Measurements from ENCODE around the gene COPS8. TPM values are rescaled to one million over a fixed set of nuclear protein-coding genes. Genes with fewer than 3 reads are reported as not detected.

COPS8 gene
- total RNA-seq, 2 experiments from 2014 or later: 75.9 to 79.1 TPM

DNA sequence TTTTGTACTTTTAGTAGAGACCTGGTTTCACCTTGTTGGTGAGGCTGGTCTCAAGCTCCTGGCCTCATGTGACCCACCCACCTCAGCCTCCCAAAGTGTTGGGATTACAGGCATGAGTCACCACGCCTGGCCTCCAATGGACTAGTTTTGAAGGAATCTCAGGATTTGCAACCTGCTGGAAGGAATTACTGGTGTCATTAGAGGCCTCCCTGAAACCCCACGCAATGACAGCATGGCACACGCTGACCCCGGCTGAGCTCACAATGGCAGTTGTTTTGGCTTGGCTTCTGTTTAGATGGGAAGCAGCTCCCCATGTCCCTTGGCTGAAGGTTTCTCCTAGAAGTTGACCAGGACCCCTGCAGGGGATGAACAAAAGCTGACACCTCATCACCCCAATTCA lies 23.1 kb upstream of the COPS8 start:
- ChIA-PET CTCF (no interaction called here), POLR2A (no interaction called here)

- POLR2A ChIA-PET: no interaction called here
- CTCF ChIA-PET: no interaction called here
Observed at GRCh38 chr2:237064203-237065070, 21.3 kb upstream of the COPS8 start.

DNA sequence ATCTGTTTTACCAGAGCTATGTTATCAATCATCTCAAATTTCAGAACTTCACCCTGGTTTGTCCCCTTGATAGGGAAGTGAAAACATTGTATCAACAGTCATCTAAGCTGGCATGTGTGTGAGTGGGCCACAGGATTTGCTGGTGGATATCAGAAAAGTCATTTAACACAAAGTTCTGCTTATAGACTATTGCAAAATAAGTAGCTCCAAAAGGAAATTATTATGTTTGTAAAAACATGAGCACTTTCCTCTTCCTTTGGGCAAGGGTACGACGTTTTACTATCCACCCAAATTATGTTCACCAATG lies 20.7 kb upstream of the COPS8 start:
- POLR2A ChIA-PET: no interaction called here
- CTCF ChIA-PET: no interaction called here

DNA sequence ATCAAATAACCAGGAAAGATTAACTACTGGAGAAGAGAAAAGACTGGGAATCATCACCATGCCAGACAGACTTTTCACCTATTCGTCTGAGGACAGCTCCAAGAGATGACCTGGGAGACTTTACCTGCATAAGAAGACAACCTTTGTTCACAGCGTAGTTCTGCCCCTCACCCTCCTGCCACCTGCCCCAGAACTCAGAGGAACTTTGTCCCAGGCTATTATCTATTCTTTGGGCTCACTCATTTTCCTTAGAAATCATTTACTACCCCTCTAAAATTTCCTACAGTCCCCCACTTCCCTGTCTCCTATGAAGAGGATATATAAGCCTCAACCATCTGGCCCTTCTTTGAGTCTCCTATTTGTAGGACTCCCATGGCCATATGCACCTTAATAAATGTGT lies 19.3 kb upstream of the COPS8 start:
- CTCF ChIA-PET: no interaction called here
- POLR2A ChIA-PET: no interaction called here

- ChIA-PET CTCF (no interaction called here), POLR2A (no interaction called here)
Observed at GRCh38 chr2:237068005-237068576, 17.6 kb upstream of the COPS8 start.

DNA sequence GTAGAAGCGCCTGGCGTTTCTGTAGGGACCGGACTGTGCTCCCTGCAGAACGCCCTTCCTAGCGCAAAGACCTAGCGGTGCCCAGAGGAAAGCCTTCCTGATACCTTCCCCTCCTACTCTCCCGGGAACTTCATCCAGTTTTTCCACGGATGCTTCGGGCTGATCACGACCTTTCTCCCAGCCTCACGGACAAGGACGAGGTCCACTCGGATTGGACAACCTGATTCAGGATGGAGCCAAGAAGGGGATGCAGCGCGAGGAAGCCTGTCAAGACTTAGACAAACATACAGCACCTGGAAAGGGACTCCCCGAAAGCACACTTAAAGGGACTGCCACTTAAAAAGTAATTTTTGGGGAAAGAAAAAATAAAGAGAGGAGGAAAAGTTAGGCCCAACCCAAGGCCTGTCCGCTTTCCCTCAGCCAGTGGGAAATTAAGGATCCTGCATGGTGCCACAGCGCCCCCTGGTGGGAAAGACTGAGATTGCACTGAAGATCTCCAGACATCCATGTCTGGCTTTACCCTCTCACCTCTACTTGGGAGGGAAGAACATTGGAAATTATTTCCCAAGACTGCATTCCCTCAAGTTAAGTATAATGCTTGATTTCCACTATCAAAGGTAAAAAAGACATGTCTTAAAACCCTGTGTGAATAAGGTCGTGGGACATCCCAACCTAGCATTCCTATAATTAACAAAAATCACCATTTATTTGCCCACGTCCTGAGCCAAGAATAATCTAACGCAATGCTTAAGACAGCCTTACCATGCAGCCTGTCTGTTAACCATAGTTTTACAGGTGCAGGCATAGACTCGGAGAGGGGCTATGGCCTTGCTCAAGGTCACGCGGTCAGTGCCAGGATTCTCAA lies 13.4 kb upstream of the COPS8 start:
- POLR2A ChIA-PET: no interaction called here
- CTCF ChIA-PET: interaction anchor here (2.5 kb wide), 1 partner anchor 13 kb away, joined by 7 read pairs; the partner anchor contains the start of gene COPS8

DNA sequence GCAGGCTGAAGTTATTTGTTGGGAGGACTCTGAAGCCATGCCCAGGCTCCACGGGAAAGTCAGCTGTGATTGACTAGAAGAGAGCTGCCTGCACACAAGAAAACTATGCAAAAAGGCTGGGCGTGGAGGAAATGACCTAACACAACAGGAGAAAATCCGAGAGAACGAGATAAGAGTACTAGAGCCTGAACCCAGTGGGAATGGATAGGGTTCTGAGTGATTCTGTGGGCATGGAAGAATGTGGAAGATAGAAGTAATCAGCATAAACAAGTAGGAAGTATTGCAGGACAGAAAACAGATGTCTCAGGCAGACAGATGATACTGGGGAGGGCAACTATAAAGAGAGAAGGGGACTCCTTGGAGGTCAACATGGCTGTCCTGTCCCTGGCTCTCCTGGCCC lies 12.1 kb upstream of the COPS8 start:
- ChIA-PET POLR2A (no interaction called here), CTCF (interaction anchor here (2.5 kb wide), 1 partner anchor 12 kb away, joined by 7 read pairs; the partner anchor contains the start of gene COPS8)

DNA sequence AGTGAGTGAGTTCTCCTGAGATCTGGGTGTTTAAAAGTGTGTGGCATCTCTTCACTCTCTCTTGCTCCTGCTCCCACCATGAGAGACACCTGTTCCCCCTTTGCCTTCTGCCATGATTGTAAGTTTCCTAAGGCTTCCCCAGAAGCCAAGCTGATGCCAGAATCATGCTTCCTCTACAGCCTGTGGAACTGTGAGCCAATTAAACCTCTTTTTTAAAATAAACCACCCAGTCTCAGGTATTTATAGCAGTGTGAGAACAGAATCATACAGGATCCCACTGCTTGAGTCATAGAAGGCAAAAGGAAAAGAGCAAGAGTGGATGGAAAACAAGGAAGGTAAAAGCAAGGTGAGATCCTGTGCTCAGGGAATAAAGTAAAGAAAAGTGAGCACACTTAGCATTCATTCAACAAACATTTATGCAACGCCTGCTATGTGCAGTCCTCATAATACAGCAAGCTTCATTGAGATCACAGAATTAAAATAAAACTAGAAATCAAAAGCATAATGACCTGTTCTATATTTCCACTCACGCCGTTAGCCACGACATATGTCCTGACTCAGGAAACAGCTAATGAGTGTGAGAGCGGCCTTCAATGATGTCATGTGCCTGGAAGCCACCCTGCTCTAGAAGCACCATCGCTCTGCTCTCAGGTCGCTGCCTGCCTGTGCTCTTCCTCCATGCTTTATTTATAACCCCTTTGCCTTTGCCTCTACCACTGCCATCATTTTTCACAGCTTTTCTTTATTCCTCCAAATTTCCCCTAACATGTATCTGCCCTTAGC lies 11.3 kb upstream of the COPS8 start:
- CTCF ChIA-PET: interaction anchor here (1.0 to 2.5 kb wide), 2 partner anchors 11 to 732 kb away, joined by 3 to 7 read pairs; partner anchors contain the start of gene COPS8

DNA sequence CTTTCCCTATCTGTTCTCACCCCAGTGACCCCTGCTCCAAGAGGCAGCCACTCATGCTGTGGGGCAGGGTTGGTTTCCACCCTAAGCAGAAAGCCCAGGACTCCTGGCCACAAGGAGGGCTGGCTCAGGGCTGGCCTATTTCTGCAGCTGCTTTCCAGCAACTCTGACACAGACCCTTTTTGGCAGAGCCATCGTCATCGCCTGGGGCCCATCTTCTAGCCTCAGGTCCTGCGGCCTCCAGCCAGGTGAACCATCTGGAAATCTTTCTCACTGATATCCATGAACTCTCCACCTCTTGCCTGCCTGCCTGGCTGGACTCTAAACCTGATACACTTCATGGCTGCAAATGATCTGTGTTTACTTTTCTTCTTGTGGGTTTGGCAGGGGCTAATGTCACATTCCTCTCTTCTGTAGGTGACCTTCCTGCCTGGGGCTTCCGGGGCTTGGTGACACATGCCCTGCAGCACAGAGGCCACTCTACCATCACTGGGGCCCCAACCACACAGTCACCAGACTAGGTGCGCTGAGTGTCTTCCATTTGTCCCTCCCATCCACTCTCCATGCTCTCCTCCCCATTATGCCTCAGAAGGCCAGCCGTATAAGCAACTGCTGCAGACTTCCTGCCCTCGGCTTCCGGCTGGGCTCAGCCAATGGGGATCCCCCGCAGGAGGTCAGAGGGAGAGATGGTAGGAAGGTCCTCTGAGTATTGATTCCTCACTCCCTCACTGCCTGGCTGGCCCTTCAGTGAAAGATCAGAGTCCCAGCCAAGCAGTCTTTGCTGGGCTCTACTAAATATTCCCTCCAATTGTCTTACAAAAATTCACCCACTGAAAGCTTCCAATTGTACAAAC lies 9.7 kb upstream of the COPS8 start:
- ChIA-PET CTCF (no interaction called here), POLR2A (no interaction called here)

More for the DNA sequence above, 11.3 kb upstream of the COPS8 start:
- POLR2A ChIA-PET: no interaction called here

DNA sequence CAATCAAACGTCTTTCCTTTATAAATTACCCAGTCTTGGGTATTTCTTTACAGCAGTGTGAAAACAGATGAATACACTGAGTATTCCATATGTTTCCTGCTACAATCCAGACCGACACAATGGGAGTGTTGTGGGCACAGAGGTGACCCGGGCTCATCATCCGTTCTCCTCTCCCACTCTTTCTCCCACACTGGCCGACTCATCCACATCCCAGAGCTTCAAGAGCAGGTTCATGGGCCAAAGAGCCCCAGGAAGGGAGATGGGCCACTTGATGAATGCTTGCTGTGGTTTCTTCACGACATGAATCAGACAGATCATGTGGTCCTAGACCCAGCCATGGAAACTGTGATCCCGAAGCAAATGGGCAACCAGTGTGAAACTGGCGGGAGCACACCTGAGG lies 4.1 kb upstream of the COPS8 start:
- CTCF ChIA-PET: no interaction called here

DNA sequence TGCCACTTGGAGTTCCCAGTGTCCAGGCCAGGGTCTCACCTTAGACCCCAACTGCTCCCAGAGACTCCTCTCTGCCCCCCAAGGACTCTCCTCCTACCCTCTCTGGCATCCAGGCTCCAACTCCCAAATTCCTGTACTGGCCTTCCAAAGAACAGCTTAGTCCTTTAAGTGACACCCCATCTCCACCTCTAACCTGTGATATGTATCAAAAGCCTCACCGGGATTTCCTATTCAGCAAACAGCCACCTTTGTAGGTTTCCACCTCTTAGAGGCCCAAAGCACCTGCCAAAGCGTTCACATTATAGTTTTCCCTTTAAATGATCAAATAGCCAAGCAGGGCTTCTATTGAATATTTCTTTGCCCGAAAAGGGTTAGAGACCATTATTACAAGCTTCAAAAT lies 2.7 kb upstream of the COPS8 start:
- CTCF ChIA-PET: no interaction called here

More for the DNA sequence above, 4.1 kb upstream of the COPS8 start:
- POLR2A ChIA-PET: no interaction called here

GRCh38 chr2:237084444-237084843 lies 1.2 kb upstream of the COPS8 start:
- CTCF ChIA-PET: interaction anchor here (1.9 kb wide), 1 partner anchor 11 kb away, joined by 7 read pairs; no protein-coding TSS in a partner anchor
- POLR2A ChIA-PET: interaction anchor here (0.6 kb wide), 1 partner anchor 9 kb away, joined by 3 read pairs; no protein-coding TSS in a partner anchor

More for the DNA sequence above, 2.7 kb upstream of the COPS8 start:
- POLR2A ChIA-PET: no interaction called here

DNA sequence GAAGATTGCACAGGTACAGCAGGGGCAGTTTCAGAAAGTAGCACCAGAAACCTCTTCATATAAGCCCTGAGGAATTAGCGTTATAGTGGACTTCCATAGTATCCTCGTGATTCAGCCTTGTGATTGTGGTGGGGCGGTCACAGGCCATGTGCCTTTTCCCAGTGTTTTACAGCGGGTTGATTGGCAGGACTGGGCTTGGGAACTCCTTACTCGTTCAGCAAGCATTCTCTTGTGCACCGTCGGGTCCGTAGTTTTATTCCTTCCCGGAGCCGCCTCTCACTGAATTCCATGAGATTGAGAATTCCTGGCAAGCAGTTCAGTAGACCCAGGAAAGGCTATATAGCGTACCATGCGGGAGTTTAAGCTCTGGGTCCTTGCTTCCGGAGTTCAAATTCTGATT lies 5.2 kb downstream of the COPS8 start:
- POLR2A ChIA-PET: no interaction called here
- CTCF ChIA-PET: no interaction called here

- CTCF ChIA-PET: interaction anchor here (0.8 kb wide), 1 partner anchor 736 kb away, joined by 3 read pairs; no protein-coding TSS in a partner anchor
- POLR2A ChIA-PET: no interaction called here
Observed at GRCh38 chr2:237091779-237092436, 6.2 kb downstream of the COPS8 start.

- ChIA-PET POLR2A (no interaction called here), CTCF (interaction anchor here (0.8 kb wide), 1 partner anchor 737 kb away, joined by 3 read pairs; no protein-coding TSS in a partner anchor)
Observed at GRCh38 chr2:237092506-237092905, 6.8 kb downstream of the COPS8 start.

- CTCF ChIA-PET: no interaction called here
- POLR2A ChIA-PET: interaction anchor here (0.6 kb wide), 1 partner anchor 9 kb away, joined by 3 read pairs; no protein-coding TSS in a partner anchor
Observed at GRCh38 chr2:237092920-237093781, 7.5 kb downstream of the COPS8 start.

DNA sequence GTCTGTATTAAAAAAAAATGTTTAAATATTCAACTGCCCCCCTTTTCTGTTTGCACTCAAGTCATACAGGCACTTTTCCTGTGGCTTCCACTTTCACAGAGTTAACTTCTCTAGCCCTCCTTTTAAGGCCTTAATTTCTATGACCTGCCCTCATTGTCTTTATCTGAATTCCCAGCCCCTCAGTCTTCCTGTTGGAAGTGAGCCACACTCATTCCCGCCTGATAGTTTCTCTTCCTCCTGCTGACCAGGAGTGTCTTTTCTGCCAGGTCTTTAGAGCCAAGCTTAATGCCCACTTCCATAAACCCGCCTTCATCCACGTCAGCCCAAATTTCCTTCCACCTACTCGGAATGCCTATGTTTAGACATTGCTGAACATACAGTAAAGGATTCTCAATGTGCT lies 10.5 kb downstream of the COPS8 start:
- CTCF ChIA-PET: no interaction called here
- POLR2A ChIA-PET: interaction anchor here (1.1 kb wide), 1 partner anchor 10 kb away, joined by 3 read pairs; no protein-coding TSS in a partner anchor

All from activated CD8-positive, alpha-beta memory T cell treated with anti-CD3 and anti-CD28 coated beads for 36 hours (primary cell).